MCF 10A (cell line): ENCODE measurements around the gene TAGAP. TPM values are rescaled to one million over a fixed set of nuclear protein-coding genes. Genes with fewer than 3 reads are reported as not detected.

Experiments used
- BruUV-seq: library from RNA; stranded (reverse); fragments of 400-500 nt; replicated peaks from 2 replicates; lab custom pipeline; 2021; lab: Mats Ljungman, UMichigan
- CTCF ChIA-PET: fragments of 300-600 bp; sonication (Branson Sonifier 250); formaldehyde crosslinking; extraction: SDS; loops from one replicate; lab custom pipeline; 2021; ENCODE audit warnings: antibody characterized with exemption, inconsistent platforms; lab: Yijun Ruan, JAX
- POLR2A ChIA-PET: fragments of 300-600, 350-650 bp; sonication (Branson Sonifier 250); formaldehyde crosslinking; extraction: SDS; loops from one replicate; lab custom pipeline; 2020; ENCODE audit warnings: antibody characterized with exemption, inconsistent platforms; lab: Yijun Ruan, JAX
- DNase-seq: peaks from one replicate; pipeline ENCODE4 v3.0.0-alpha.2; 2018; ENCODE audit not compliant: unreplicated experiment
- H3K27ac Mint-ChIP-seq: one replicate; pipeline ENCODE4 v1.8.0; 2022; ENCODE audit warnings: mild to moderate bottlenecking, low read depth, mixed read lengths; ENCODE audit not compliant: unreplicated experiment
- H3K27me3 Mint-ChIP-seq: one replicate; pipeline ENCODE4 v1.8.0; 2022; ENCODE audit warnings: mixed read lengths; ENCODE audit not compliant: insufficient read depth, unreplicated experiment
- H3K36me3 Mint-ChIP-seq: one replicate; pipeline ENCODE4 v1.8.0; 2022; ENCODE audit warnings: mild to moderate bottlenecking, moderate library complexity, mixed read lengths; ENCODE audit not compliant: insufficient read depth, unreplicated experiment
- H3K4me1 Mint-ChIP-seq: one replicate; pipeline ENCODE4 v1.8.0; 2022; ENCODE audit warnings: mixed read lengths; ENCODE audit not compliant: insufficient read depth, unreplicated experiment
- H3K4me3 Mint-ChIP-seq: one replicate; pipeline ENCODE4 v1.8.0; 2022; ENCODE audit warnings: mild to moderate bottlenecking, moderate library complexity, mixed read lengths; ENCODE audit not compliant: unreplicated experiment
- H3K9me3 Mint-ChIP-seq: one replicate; pipeline ENCODE4 v1.8.0; 2022; ENCODE audit warnings: mixed read lengths; ENCODE audit not compliant: unreplicated experiment
- intact Hi-C: fragments of 100-400 bp; cut with micrococcal nuclease; formaldehyde crosslinking; loops from 2 replicates; pipeline ENCODE4 v1.14.1; 2022
- total RNA-seq: library from RNA; stranded (reverse); gene quantifications from 2 replicates; pipeline ENCODE4 v1.2.3, GENCODE V29; 2022
- TF ChIP-seq, protein P1 (sequence below): fragments of 200-600 bp; IDR thresholded peaks from one replicate; pipeline ENCODE4 v1.8.0; 2022; ENCODE audit warnings: antibody characterized with exemption, mild to moderate bottlenecking; ENCODE audit not compliant: unreplicated experiment

The TAGAP gene
- total RNA-seq, 1 experiment from 2014 or later: not detected

DNA sequence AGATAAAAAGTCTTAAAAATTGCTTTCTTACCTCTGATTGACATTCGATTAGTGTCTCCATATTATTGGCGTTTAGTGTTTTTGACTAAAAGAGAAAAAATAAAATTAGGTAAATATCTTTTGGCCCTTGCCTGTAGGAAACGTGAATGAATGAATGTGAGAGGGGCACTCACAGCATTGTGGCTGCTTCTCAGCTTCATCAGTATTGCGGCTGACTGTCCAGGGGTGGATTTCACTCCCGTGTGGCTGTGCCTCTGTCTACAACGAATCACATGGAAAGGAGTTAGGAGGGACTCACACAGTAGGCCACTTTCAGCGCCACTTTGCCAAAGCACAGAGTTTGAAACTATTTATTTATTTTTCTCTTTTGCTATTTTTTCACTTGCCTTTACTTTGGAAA is 844 bp downstream of the TAGAP start:
- Mint-ChIP-seq H3K36me3 (no peaks in the 10 kb centered on the region), H3K4me3 (no peak overlapping the region), H3K27ac (no peak overlapping the region), H3K27me3 (peaks cover 35% of the 10 kb centered on the region), H3K4me1 (peaks cover 15% of the 10 kb centered on the region), H3K9me3 (no peaks in the 10 kb centered on the region)
- BruUV-seq: no TSS peak
- ChIA-PET CTCF (interaction anchor here (0.7 to 10.0 kb wide), 10 partner anchors 14 to 107 kb away, joined by 3 to 128 read pairs (median 4); no protein-coding TSS in a partner anchor), POLR2A (interaction anchor here (1.0 to 2.5 kb wide), 2 partner anchors 60 to 91 kb away, joined by 3 to 8 read pairs; no protein-coding TSS in a partner anchor)
- intact Hi-C loops: no loop called here
- no peak for DNase-seq
- TF ChIP-seq, protein P1, sequence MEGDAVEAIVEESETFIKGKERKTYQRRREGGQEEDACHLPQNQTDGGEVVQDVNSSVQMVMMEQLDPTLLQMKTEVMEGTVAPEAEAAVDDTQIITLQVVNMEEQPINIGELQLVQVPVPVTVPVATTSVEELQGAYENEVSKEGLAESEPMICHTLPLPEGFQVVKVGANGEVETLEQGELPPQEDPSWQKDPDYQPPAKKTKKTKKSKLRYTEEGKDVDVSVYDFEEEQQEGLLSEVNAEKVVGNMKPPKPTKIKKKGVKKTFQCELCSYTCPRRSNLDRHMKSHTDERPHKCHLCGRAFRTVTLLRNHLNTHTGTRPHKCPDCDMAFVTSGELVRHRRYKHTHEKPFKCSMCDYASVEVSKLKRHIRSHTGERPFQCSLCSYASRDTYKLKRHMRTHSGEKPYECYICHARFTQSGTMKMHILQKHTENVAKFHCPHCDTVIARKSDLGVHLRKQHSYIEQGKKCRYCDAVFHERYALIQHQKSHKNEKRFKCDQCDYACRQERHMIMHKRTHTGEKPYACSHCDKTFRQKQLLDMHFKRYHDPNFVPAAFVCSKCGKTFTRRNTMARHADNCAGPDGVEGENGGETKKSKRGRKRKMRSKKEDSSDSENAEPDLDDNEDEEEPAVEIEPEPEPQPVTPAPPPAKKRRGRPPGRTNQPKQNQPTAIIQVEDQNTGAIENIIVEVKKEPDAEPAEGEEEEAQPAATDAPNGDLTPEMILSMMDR: no peak

- TF ChIP-seq, protein P1: no peak
- H3K4me1 Mint-ChIP-seq: peaks cover 21% of the 10 kb centered on the region
- intact Hi-C loops: no loop called here
- BruUV-seq: no TSS peak
- no peak overlapping the region for H3K4me3 Mint-ChIP-seq
- CTCF ChIA-PET: interaction anchor here (0.7 to 10.0 kb wide), 12 partner anchors 10 to 107 kb away, joined by 3 to 128 read pairs (median 6); no protein-coding TSS in a partner anchor
- H3K27ac Mint-ChIP-seq: no peak overlapping the region
- H3K27me3 Mint-ChIP-seq: peaks cover 29% of the 10 kb centered on the region
- POLR2A ChIA-PET: interaction anchor here (0.5 to 2.5 kb wide), 3 partner anchors 61 to 347 kb away, joined by 3 to 8 read pairs (median 3); no protein-coding TSS in a partner anchor
- no peaks in the 10 kb centered on the region for H3K9me3 Mint-ChIP-seq
- H3K36me3 Mint-ChIP-seq: no peaks in the 10 kb centered on the region
- DNase-seq: no peak
These were observed 1.5 kb downstream of the TAGAP start for GRCh38 chr6:159043251-159043650.

- intact Hi-C loops: loop anchor here (1.0 kb wide), 3 partner anchors 35 to 91 kb away; no protein-coding TSS in a partner anchor
- POLR2A ChIA-PET: interaction anchor here (0.5 to 2.5 kb wide), 3 partner anchors 61 to 346 kb away, joined by 3 to 8 read pairs (median 7); no protein-coding TSS in a partner anchor
- H3K27ac Mint-ChIP-seq: no peak overlapping the region
These were observed 2.0 kb downstream of the TAGAP start for GRCh38 chr6:159042826-159043181.

More at GRCh38 chr6:159042826-159043181, 2.0 kb downstream of the TAGAP start:
- Mint-ChIP-seq H3K4me1 (peaks cover 21% of the 10 kb centered on the region), H3K9me3 (no peaks in the 10 kb centered on the region), H3K4me3 (no peak overlapping the region), H3K27me3 (peaks cover 25% of the 10 kb centered on the region), H3K36me3 (no peaks in the 10 kb centered on the region)
- CTCF ChIA-PET: interaction anchor here (0.6 to 10.0 kb wide), 12 partner anchors 8 to 613 kb away, joined by 3 to 128 read pairs (median 8); no protein-coding TSS in a partner anchor
- no peak for DNase-seq
- TF ChIP-seq, protein P1: peak; percentile 3
- no TSS peak for BruUV-seq
